Ovary (tissue), 9 donors: ENCODE measurements around the gene TMEM229A. TPM values are rescaled to one million over a fixed set of nuclear protein-coding genes. Genes with fewer than 3 reads are reported as not detected.
"Not testable (repeated sequence)": the region's sequence is repeated elsewhere in the genome, so short reads cannot be mapped to it uniquely, and the experiment has no call there.

ENCODE experiments used
- DNase-seq, 5 donors: peaks; one replicate each; pipeline ENCODE4 v3.0.0-alpha.2; 2019 to 2020
- H3K27ac ChIP-seq, 2 donors: fragments of 200-600 bp; one replicate each; pipeline versions ENCODE4 v1.5.1 to v1.8.0; 2019 to 2022
- H3K27me3 ChIP-seq: fragments of 200-600 bp; one replicate; pipeline ENCODE4 v1.8.0; 2022
- H3K36me3 ChIP-seq: fragments of 200-600 bp; sonication (generic); one replicate; pipeline ENCODE4 v1.5.1; 2019
- H3K4me1 ChIP-seq: one replicate; pipeline ENCODE4 v1.8.1; 2013; ENCODE audit warnings: mild to moderate bottlenecking, moderate library complexity; ENCODE audit not compliant: insufficient read depth
- H3K4me3 ChIP-seq: fragments of 200-600 bp; sonication (generic); one replicate; pipeline ENCODE4 v1.5.1; 2017
- H3K9me3 ChIP-seq, 2 donors: fragments of 200-600 bp in 1 of 2; sonication (generic) in 1 of 2; one replicate each; pipeline versions ENCODE4 v1.5.1 to v1.8.1; 2013 to 2019; ENCODE audit warnings: mild to moderate bottlenecking in 1 of 2, moderate library complexity in 1 of 2
- CTCF ChIP-seq, 3 donors: fragments of 450-650 bp in 2 of 3; fragments of 200-600 bp in 1 of 3; IDR thresholded peaks; one replicate each; pipeline versions ENCODE4 v1.5.1 to v1.8.0; 2016 to 2022; ENCODE audit warnings: antibody characterized with exemption in 3 of 3, mild to moderate bottlenecking in 1 of 3
- EP300 ChIP-seq: sonication (generic); formaldehyde crosslinking; IDR thresholded peaks from one replicate; pipeline ENCODE4 v1.6.1; 2017; ENCODE audit warnings: antibody characterized with exemption
- POLR2A ChIP-seq: fragments of 450-650 bp; IDR thresholded peaks from one replicate; pipeline ENCODE4 v1.6.1; 2017; ENCODE audit warnings: antibody characterized with exemption, mild to moderate bottlenecking, moderate library complexity
- WGBS, 3 donors: extraction: QIAGEN DNeasy Blood & Tissue Kit in 1 of 3; methylation state at CpG; one replicate each; pipeline versions ENCODE4 v1.1.5 to v1.1.7; 2013 to 2017; 5-methylcytosine and 5-hydroxymethylcytosine counted together
- intact Hi-C, 4 donors: fragments of 100-400 bp; cut with DNase I; formaldehyde crosslinking; loops; one replicate each; pipeline versions ENCODE4 v1.11.0 to v1.15.1; 2022 to 2023
- polyA plus RNA-seq, 2 donors: library from polyadenylated mRNA; stranded (reverse); fragments of 200-250 nt in 1 of 2; fragments of 350-450 nt in 1 of 2; fragmentation: Illumina TruSeq in 1 of 2; extraction: RNeasy Lipid Tissue Mini Kit (QIAGEN cat#74804) in 1 of 2; gene quantifications; one replicate each; pipeline ENCODE4 v1.2.3, GENCODE V29; 2013 to 2014
- total RNA-seq, 7 donors: library from RNA; depleted of rRNA in 2 of 7; stranded (reverse); fragments of >200 nt in 2 of 7; fragmentation: NEBNext Ultra II Directional in 3 of 7; extraction: Animal tissue kit (Norgen Biotek cat#: 25700) in 3 of 7; gene quantifications; one replicate each; pipeline versions ENCODE4 v1.1.0 to v1.2.4, GENCODE V29; 2016 to 2023
- donor health status: DM: no; HTN: no; CAD: no; lungs with moderate emphysema.
- donor health status: DM: no; HTN: no; CAD: no.
- donor health status: Bipolar disorder and iron deficiency.
- donor health status: DM: yes; HTN: yes; CAD: no.
- donor health status: DM: no; HTN: no; CAD: no.
- donor health status: DM: yes; HTN: yes; CAD: no.

Gene TMEM229A
- total and polyA plus RNA-seq, 9 donors, result 0.22 to 1.8 (median 0.60) TPM; not detected in 3

GRCh38 chr7:124022551-124022950 lies 10.3 kb downstream of the TMEM229A start:
- no peaks in the 10 kb centered on the region for H3K36me3 ChIP-seq
- H3K27me3 ChIP-seq, result no peaks in the 10 kb centered on the region
- H3K27ac ChIP-seq, result no peak overlapping the region
- H3K4me3 ChIP-seq, result no peak overlapping the region
- no peak for DNase-seq
- H3K4me1 ChIP-seq, result no peaks in the 10 kb centered on the region
- no peaks in the 10 kb centered on the region for H3K9me3 ChIP-seq
- no peak for TF ChIP-seq CTCF (IDR thresholded peaks at IDR 0.05)
- TF ChIP-seq POLR2A, result no peak
- TF ChIP-seq EP300, result no peak
- intact Hi-C loops, result no loop called here
- WGBS, 3 donors, result 31 to 52% (median 51%) methylated on average over 1 of the region's 1 CpG

- 93 to 97% (median 96%) methylated on average over 1 of the region's 1 CpG for WGBS, 3 donors
- intact Hi-C loops, result no loop called here
- Histone ChIP-seq H3K4me1 (no peaks in the 10 kb centered on the region), H3K27me3 (no peaks in the 10 kb centered on the region), H3K27ac (no peak overlapping the region), H3K4me3 (no peak overlapping the region), H3K36me3 (no peaks in the 10 kb centered on the region), H3K9me3 (no peaks in the 10 kb centered on the region)
- TF ChIP-seq EP300 (no peak), POLR2A (no peak), CTCF (IDR thresholded peaks at IDR 0.05) (no peak)
- no peak for DNase-seq
Measured at GRCh38 chr7:124020060-124020459, 12.8 kb downstream of the TMEM229A start.

- H3K9me3 ChIP-seq, result no peaks in the 10 kb centered on the region
- H3K4me3 ChIP-seq, result no peak overlapping the region
- TF ChIP-seq EP300 (no peak), POLR2A (no peak), CTCF (IDR thresholded peaks at IDR 0.05) (no peak)
- H3K27me3 ChIP-seq, result no peaks in the 10 kb centered on the region
- H3K27ac ChIP-seq, result no peak overlapping the region
- no peaks in the 10 kb centered on the region for H3K36me3 ChIP-seq
- no peak for DNase-seq
- 10 to 24% (median 14%) methylated on average over 3 of the region's 3 CpGs for WGBS, 3 donors
- H3K4me1 ChIP-seq, result no peaks in the 10 kb centered on the region
- intact Hi-C loops, result no loop called here
Measured at GRCh38 chr7:124013306-124013705, 19.6 kb downstream of the TMEM229A start.

GRCh38 chr7:124012864-124013263 lies 20.0 kb downstream of the TMEM229A start:
- no peak for TF ChIP-seq POLR2A
- Histone ChIP-seq H3K27me3 (no peaks in the 10 kb centered on the region), H3K4me1 (no peaks in the 10 kb centered on the region), H3K4me3 (no peak overlapping the region), H3K36me3 (no peaks in the 10 kb centered on the region), H3K27ac (no peak overlapping the region), H3K9me3 (no peaks in the 10 kb centered on the region)
- intact Hi-C loops, result no loop called here
- WGBS, 3 donors, result 92 to 96% (median 92%) methylated on average over 3 of the region's 3 CpGs
- DNase-seq, result no peak

GRCh38 chr7:124009321-124009720 lies 23.5 kb downstream of the TMEM229A start:
- Histone ChIP-seq H3K4me3 (no peak overlapping the region), H3K27ac (no peak overlapping the region), H3K4me1 (no peaks in the 10 kb centered on the region), H3K9me3 (no peaks in the 10 kb centered on the region), H3K27me3 (no peaks in the 10 kb centered on the region), H3K36me3 (no peaks in the 10 kb centered on the region)
- WGBS, 3 donors, result 65 to 76% (median 69%) methylated on average over 2 of the region's 2 CpGs
- intact Hi-C loops, result no loop called here
- TF ChIP-seq POLR2A, result no peak
- TF ChIP-seq CTCF (IDR thresholded peaks at IDR 0.05), result no peak
- no peak for TF ChIP-seq EP300
- no peak for DNase-seq

GRCh38 chr7:124008296-124008695 lies 24.6 kb downstream of the TMEM229A start:
- H3K9me3 ChIP-seq, intact Hi-C loops, H3K4me3 ChIP-seq, DNase-seq, H3K27ac ChIP-seq, H3K27me3 ChIP-seq, H3K4me1 ChIP-seq, H3K36me3 ChIP-seq: not testable (repeated sequence)
- 81 to 88% (median 84%) methylated on average over 6 of the region's 6 CpGs for WGBS, 3 donors
